22Rv1 (cell line): ENCODE measurements around the gene OGG1.

Experiments used
- CTCF ChIP-seq: fragments of 450-650 bp; IDR thresholded peaks from 2 replicates; pipeline ENCODE4 v1.5.1; 2017; ENCODE audit warnings: mild to moderate bottlenecking
- ZFX ChIP-seq: fragments of 450-650 bp; IDR thresholded peaks from 2 replicates; pipeline ENCODE4 v1.6.1; 2017; ENCODE audit warnings: antibody characterized with exemption, borderline replicate concordance

GRCh38 chr3:9746330-9746729 is 3.4 kb upstream of the OGG1 start:
- TF ChIP-seq CTCF, result no peak
- no peak for TF ChIP-seq ZFX
